SK-N-SH treated with all-trans-retinoic acid at 6 μM for 48 hours (cell line): ENCODE data around the gene KIF6.

Source experiments
- ATAC-seq: fragments of 200-7000 bp; cut with Tn5 transposase; 3 replicates; pipeline ENCODE4 v1.9.1; 2020; ENCODE audit warnings: mild to moderate bottlenecking, moderate library complexity
- BACH2 ChIP-seq: fragments of 250-450 bp; sonication (Bioruptor Pico); IDR thresholded peaks from 2 replicates; pipeline ENCODE4 v1.9.0; 2021; ENCODE audit warnings: mild to moderate bottlenecking, borderline replicate concordance
- CREB5 ChIP-seq: fragments of 250-450 bp; sonication (Bioruptor Pico); IDR thresholded peaks from 2 replicates; pipeline ENCODE4 v1.5.1; 2020; ENCODE audit warnings: low read depth, mild to moderate bottlenecking, moderate library complexity
- CSDC2 ChIP-seq: fragments of 250-450 bp; sonication (Bioruptor Pico); IDR thresholded peaks from 2 replicates; pipeline ENCODE4 v1.5.0; 2020; ENCODE audit warnings: mild to moderate bottlenecking, moderate library complexity
- CSRNP3 ChIP-seq: fragments of 250-450 bp; sonication (Bioruptor Pico); IDR thresholded peaks from 2 replicates; pipeline ENCODE4 v1.5.1; 2021; ENCODE audit warnings: mild to moderate bottlenecking, moderate library complexity
- ESRRG ChIP-seq: fragments of 250-450 bp; sonication (Bioruptor Pico); IDR thresholded peaks from 2 replicates; pipeline ENCODE4 v1.6.1; 2021; ENCODE audit warnings: mild to moderate bottlenecking
- GLIS3 ChIP-seq: fragments of 250-450 bp; sonication (Bioruptor Pico); IDR thresholded peaks from 2 replicates; pipeline ENCODE4 v1.5.0; 2020; ENCODE audit warnings: mild to moderate bottlenecking, moderate library complexity
- ISL1 ChIP-seq: fragments of 250-450 bp; sonication (Bioruptor Pico); IDR thresholded peaks from 2 replicates; pipeline ENCODE4 v2.1.2; 2022; ENCODE audit warnings: mild to moderate bottlenecking, moderate library complexity
- PATZ1 ChIP-seq: fragments of 250-450 bp; sonication (Bioruptor Pico); IDR thresholded peaks from 2 replicates; pipeline ENCODE4 v1.8.0; 2020; ENCODE audit warnings: mild to moderate bottlenecking, moderate library complexity, borderline replicate concordance
- POU6F1 ChIP-seq: fragments of 250-450 bp; sonication (Bioruptor Pico); IDR thresholded peaks from 2 replicates; pipeline ENCODE4 v1.8.0; 2021; ENCODE audit warnings: low read depth, mild to moderate bottlenecking, moderate library complexity, borderline replicate concordance
- RARB ChIP-seq: fragments of 250-450 bp; sonication (Bioruptor Pico); IDR thresholded peaks from 2 replicates; pipeline ENCODE4 v1.8.0; 2021; ENCODE audit warnings: mild to moderate bottlenecking, moderate library complexity
- SNAI2 ChIP-seq: fragments of 250-450 bp; sonication (Bioruptor Pico); IDR thresholded peaks from 2 replicates; pipeline ENCODE4 v1.5.0; 2020; ENCODE audit warnings: mild to moderate bottlenecking, moderate library complexity
- TCF4 ChIP-seq: fragments of 250-450 bp; sonication (Bioruptor Pico); IDR thresholded peaks from 2 replicates; pipeline ENCODE4 v1.8.0; 2021; ENCODE audit warnings: mild to moderate bottlenecking, moderate library complexity, borderline replicate concordance
- TOX ChIP-seq: fragments of 250-450 bp; sonication (Bioruptor Pico); IDR thresholded peaks from 2 replicates; pipeline ENCODE4 v1.8.0; 2021; ENCODE audit warnings: mild to moderate bottlenecking, moderate library complexity, borderline replicate concordance
- TSHZ2 ChIP-seq: fragments of 250-450 bp; sonication (Bioruptor Pico); IDR thresholded peaks from 2 replicates; pipeline ENCODE4 v1.5.0; 2020; ENCODE audit warnings: mild to moderate bottlenecking, moderate library complexity
- ZC3H10 ChIP-seq: fragments of 250-450 bp; sonication (Bioruptor Pico); IDR thresholded peaks from 2 replicates; pipeline ENCODE4 v1.5.1; 2021; ENCODE audit warnings: mild to moderate bottlenecking, moderate library complexity
- ZNF70 ChIP-seq: fragments of 450-650 bp; formaldehyde crosslinking; IDR thresholded peaks from 2 replicates; pipeline ENCODE4 v1.5.0; 2020; ENCODE audit warnings: mild to moderate bottlenecking, moderate library complexity
- ZNF8 ChIP-seq: fragments of 450-650 bp; formaldehyde crosslinking; IDR thresholded peaks from 2 replicates; pipeline ENCODE4 v1.5.0; 2020; ENCODE audit warnings: mild to moderate bottlenecking, moderate library complexity

The KIF6 gene

GRCh38 chr6:39617520-39617919 lies 107.7 kb downstream of the KIF6 start:
- TF ChIP-seq ESRRG (CRISPR knock-in tag), result no peak
- no peak for ATAC-seq

GRCh38 chr6:39617026-39617425 lies 108.2 kb downstream of the KIF6 start:
- TF ChIP-seq CSDC2 (CRISPR knock-in tag) (no peak), TOX (no peak), POU6F1 (CRISPR knock-in tag) (no peak), CREB5 (no peak), ZNF8 (CRISPR knock-in tag) (no peak), ISL1 (CRISPR knock-in tag) (no peak), GLIS3 (CRISPR knock-in tag) (no peak), ESRRG (CRISPR knock-in tag) (no peak), SNAI2 (CRISPR knock-in tag) (no peak), ZNF70 (CRISPR knock-in tag) (no peak), CSRNP3 (CRISPR knock-in tag) (no peak), PATZ1 (CRISPR knock-in tag) (no peak), TSHZ2 (CRISPR knock-in tag) (no peak), ZC3H10 (no peak)
- no peak for ATAC-seq

- TF ChIP-seq RARB (CRISPR knock-in tag) (no peak), TCF4 (CRISPR knock-in tag) (no peak), TOX (no peak), BACH2 (no peak)
These were observed 109.6 kb downstream of the KIF6 start for GRCh38 chr6:39615622-39616021.

GRCh38 chr6:39614393-39614950 lies 110.7 kb downstream of the KIF6 start:
- TF ChIP-seq BACH2 (no peak), ZNF70 (CRISPR knock-in tag) (no peak), PATZ1 (CRISPR knock-in tag) (no peak), POU6F1 (CRISPR knock-in tag) (no peak), CREB5 (no peak), TCF4 (CRISPR knock-in tag) (peak; percentile 64), RARB (CRISPR knock-in tag) (no peak)
- no peak for ATAC-seq

More at GRCh38 chr6:39615622-39616021, 109.6 kb downstream of the KIF6 start:
- ATAC-seq, result no peak
